Lung microvascular endothelial cell (primary cell): ENCODE results near the gene CCNQ. TPM values are rescaled to one million over a fixed set of nuclear protein-coding genes. Genes with fewer than 3 reads are reported as not detected.
A peak's percentile ranks its signal among the peaks of the same experiment; 100 is the strongest.

Experiments
- DNase-seq, 2 donors: peaks; one replicate each; pipeline versions ENCODE4 v3.0.0 to v3.0.0-alpha.2; 2010; ENCODE audit warnings: low read depth in 2 of 2
- total RNA-seq: library from RNA; depleted of rRNA; stranded (reverse); fragments of >200 nt; gene quantifications from 2 replicates; pipeline ENCODE4 v1.2.1, GENCODE V29; 2014

CCNQ gene
- total RNA-seq, 1 donor from 2014 or later = 31.9 TPM

- DNase-seq = no peak
Observed at GRCh38 chrX:153637121-153638040, 38.4 kb upstream of the CCNQ start.

GRCh38 chrX:153636716-153637115 lies 37.8 kb upstream of the CCNQ start:
- DNase-seq = no peak

GRCh38 chrX:153635788-153636668 lies 37.1 kb upstream of the CCNQ start:
- peak; percentile 24 to 29 for DNase-seq

GRCh38 chrX:153635388-153635787 lies 36.4 kb upstream of the CCNQ start:
- DNase-seq = no peak

- DNase-seq = no peak
Observed at GRCh38 chrX:153634832-153635231, 35.9 kb upstream of the CCNQ start.

GRCh38 chrX:153634236-153634635 lies 35.3 kb upstream of the CCNQ start:
- DNase-seq = no peak

GRCh38 chrX:153633607-153634180 lies 34.8 kb upstream of the CCNQ start:
- no peak for DNase-seq

- DNase-seq = no peak
Observed at GRCh38 chrX:153633048-153633447, 34.1 kb upstream of the CCNQ start.

GRCh38 chrX:153632595-153632946 lies 33.6 kb upstream of the CCNQ start:
- no peak for DNase-seq

- DNase-seq = no peak
Observed at GRCh38 chrX:153631907-153632594, 33.1 kb upstream of the CCNQ start.

GRCh38 chrX:153631346-153631745 lies 32.4 kb upstream of the CCNQ start:
- DNase-seq = no peak

- DNase-seq = no peak
Observed at GRCh38 chrX:153628665-153629064, 29.7 kb upstream of the CCNQ start.

- DNase-seq = no peak
Observed at GRCh38 chrX:153628129-153628528, 29.2 kb upstream of the CCNQ start.

- DNase-seq = no peak
Observed at GRCh38 chrX:153627675-153628111, 28.8 kb upstream of the CCNQ start.

- no peak for DNase-seq
Observed at GRCh38 chrX:153626863-153627674, 28.1 kb upstream of the CCNQ start.

GRCh38 chrX:153626025-153626633 lies 27.2 kb upstream of the CCNQ start:
- no peak for DNase-seq

GRCh38 chrX:153625271-153626024 lies 26.5 kb upstream of the CCNQ start:
- no peak for DNase-seq

GRCh38 chrX:153624196-153625091 lies 25.5 kb upstream of the CCNQ start:
- no peak for DNase-seq
